GM23338 (cell line): ENCODE results near the gene SLC25A26. TPM values are rescaled to one million over a fixed set of nuclear protein-coding genes. Genes with fewer than 3 reads are reported as not detected.
A peak's percentile ranks its signal among the peaks of the same experiment; 100 is the strongest.

Source experiments
- ATAC-seq: fragments of 200-7000 bp; cut with Tn5 transposase; 3 replicates; pipeline ENCODE4 v1.9.1; 2020
- DNase-seq: peaks from one replicate; pipeline ENCODE4 v3.0.0-alpha.2; 2015; ENCODE audit warnings: low spot score
- H2AFZ ChIP-seq: fragments of 200-600 bp; sonication (generic); 2 replicates; pipeline ENCODE4 v1.8.0; 2016; ENCODE audit warnings: antibody characterized with exemption, mild to moderate bottlenecking, moderate library complexity
- H3F3A ChIP-seq: fragments of 200-600 bp; sonication (generic); replicated peaks from 2 replicates; pipeline ENCODE4 v1.8.0; 2017; ENCODE audit warnings: antibody characterized with exemption, mixed run types, low read depth
- H3K27ac ChIP-seq: fragments of 200-600 bp; sonication (generic); 2 replicates; pipeline ENCODE4 v1.6.1; 2016; ENCODE audit warnings: low read depth
- H3K27me3 ChIP-seq: fragments of 200-600 bp; sonication (generic); 2 replicates; pipeline ENCODE4 v1.8.0; 2016; ENCODE audit warnings: mild to moderate bottlenecking, mixed run types, moderate library complexity; ENCODE audit not compliant: insufficient read depth
- H3K36me3 ChIP-seq: fragments of 200-600 bp; sonication (generic); 2 replicates; pipeline ENCODE4 v1.8.0; 2016; ENCODE audit warnings: mild to moderate bottlenecking; ENCODE audit not compliant: insufficient read depth
- H3K4me1 ChIP-seq: fragments of 200-600 bp; sonication (generic); 2 replicates; pipeline ENCODE4 v1.8.0; 2016; ENCODE audit warnings: mild to moderate bottlenecking, moderate library complexity; ENCODE audit not compliant: insufficient read depth
- H3K4me2 ChIP-seq: fragments of 200-600 bp; sonication (generic); 2 replicates; pipeline ENCODE4 v1.7.1; 2017; ENCODE audit warnings: mixed run types
- H3K4me3 ChIP-seq: fragments of 200-600 bp; sonication (generic); 2 replicates; pipeline ENCODE4 v1.6.1; 2016; ENCODE audit warnings: mixed run types
- H3K79me2 ChIP-seq: fragments of 200-600 bp; sonication (generic); replicated peaks from 2 replicates; pipeline ENCODE4 v1.8.0; 2017; ENCODE audit warnings: mild to moderate bottlenecking; ENCODE audit not compliant: insufficient read depth
- H3K9me2 ChIP-seq: fragments of 200-600 bp; sonication (generic); 2 replicates; pipeline ENCODE4 v1.8.0; 2017; ENCODE audit not compliant: insufficient read depth
- H4K20me1 ChIP-seq: fragments of 200-600 bp; sonication (generic); replicated peaks from 2 replicates; pipeline ENCODE4 v1.8.0; 2017; ENCODE audit warnings: mild to moderate bottlenecking; ENCODE audit not compliant: insufficient read depth
- H3K27ac Mint-ChIP-seq: 2 replicates; pipeline ENCODE4 v1.8.0; 2020; ENCODE audit warnings: inconsistent platforms, mild to moderate bottlenecking, moderate library complexity, mixed read lengths
- H3K27me3 Mint-ChIP-seq: 3 replicates; pipeline ENCODE4 v1.8.0; 2022; ENCODE audit warnings: low read depth, mild to moderate bottlenecking, moderate library complexity, mixed read lengths, inconsistent platforms; ENCODE audit not compliant: insufficient read depth, poor library complexity
- H3K36me3 Mint-ChIP-seq: 3 replicates; pipeline ENCODE4 v1.8.0; 2021; ENCODE audit warnings: low read depth, mild to moderate bottlenecking, inconsistent platforms, moderate library complexity, mixed read lengths
- H3K4me1 Mint-ChIP-seq: 3 replicates; pipeline ENCODE4 v1.8.0; 2020; ENCODE audit warnings: mild to moderate bottlenecking, inconsistent platforms, mixed read lengths
- H3K4me3 Mint-ChIP-seq: 3 replicates; pipeline ENCODE4 v1.8.0; 2021; ENCODE audit warnings: moderate library complexity, mild to moderate bottlenecking, inconsistent platforms, mixed read lengths
- H3K9me3 Mint-ChIP-seq: 3 replicates; pipeline ENCODE4 v1.8.0; 2020; ENCODE audit warnings: moderate library complexity, mild to moderate bottlenecking, inconsistent platforms, mixed read lengths
- CREB1 ChIP-seq: fragments of 250-450 bp; sonication (Bioruptor Pico); IDR thresholded peaks from 2 replicates; pipeline ENCODE4 v1.5.0; 2020; ENCODE audit warnings: low read depth, mild to moderate bottlenecking, moderate library complexity
- EZH2 ChIP-seq: fragments of 200-600 bp; sonication (generic); IDR thresholded peaks from one replicate; pipeline ENCODE4 v1.8.0; 2017; ENCODE audit warnings: antibody characterized with exemption, mild to moderate bottlenecking, low read depth; ENCODE audit not compliant: unreplicated experiment
- EZH2phosphoT487 ChIP-seq: fragments of 200-600 bp; sonication (generic); IDR thresholded peaks from one replicate; pipeline ENCODE4 v1.8.1; 2018; ENCODE audit warnings: antibody characterized with exemption; ENCODE audit not compliant: unreplicated experiment
- JUNB ChIP-seq: IDR thresholded peaks from one replicate; pipeline ENCODE4 v1.6.1; 2016; ENCODE audit warnings: antibody characterized with exemption; ENCODE audit not compliant: unreplicated experiment
- NANOG ChIP-seq: IDR thresholded peaks from 2 replicates; pipeline ENCODE4 v1.6.1; 2016; ENCODE audit warnings: antibody characterized with exemption, borderline replicate concordance
- POLR2AphosphoS5 ChIP-seq: IDR thresholded peaks from 2 replicates; pipeline ENCODE4 v1.6.1; 2016; ENCODE audit warnings: antibody characterized with exemption, low read depth
- STAT1 ChIP-seq: IDR thresholded peaks from one replicate; pipeline ENCODE4 v1.6.1; 2016; ENCODE audit warnings: antibody characterized with exemption; ENCODE audit not compliant: unreplicated experiment
- ZNF114 ChIP-seq: fragments of 250-450 bp; sonication (Bioruptor Pico); IDR thresholded peaks from 2 replicates; pipeline ENCODE4 v1.5.0; 2020; ENCODE audit warnings: mild to moderate bottlenecking, moderate library complexity
- ZNF331 ChIP-seq: fragments of 250-450 bp; sonication (Bioruptor Pico); IDR thresholded peaks from 2 replicates; pipeline ENCODE4 v1.5.0; 2020; ENCODE audit warnings: low read depth, mild to moderate bottlenecking, moderate library complexity
- polyA plus RNA-seq: library from polyadenylated mRNA; unstranded; fragments of >200 nt; fragmentation: Nextera tagmentation; extraction: Ambion mirVana; gene quantifications from 2 replicates; pipeline ENCODE4 v1.2.1, GENCODE V29; 2016
- total RNA-seq: library from RNA; depleted of rRNA; stranded (reverse); fragments of >200 nt; shearing (Covaris generic); gene quantifications from 2 replicates; pipeline ENCODE4 v1.2.3, GENCODE V29; 2014
- TF ChIP-seq, protein P1 (sequence below): fragments of 250-450 bp; sonication (Bioruptor Pico); IDR thresholded peaks from 2 replicates; pipeline ENCODE4 v1.5.0; 2020; ENCODE audit warnings: mild to moderate bottlenecking, moderate library complexity
- TF ChIP-seq, protein P2 (sequence below): IDR thresholded peaks from one replicate; pipeline ENCODE4 v1.6.1; 2018; ENCODE audit warnings: antibody characterized with exemption; ENCODE audit not compliant: unreplicated experiment
- TF ChIP-seq, protein P3 (sequence below), 2 experiments: fragments of 200-600 bp in 1 of 2; sonication (generic) in 1 of 2; conservative IDR thresholded peaks; 2 replicates each; pipeline versions ENCODE4 v1.5.1 to v1.6.1; 2016 to 2017; ENCODE audit warnings: antibody characterized with exemption in 2 of 2, low read depth in 2 of 2, mild to moderate bottlenecking in 2 of 2, moderate library complexity in 1 of 2
- TF ChIP-seq, protein P4 (sequence below): IDR thresholded peaks from 2 replicates; pipeline ENCODE4 v1.6.1; 2016; ENCODE audit warnings: antibody characterized with exemption

Gene SLC25A26
- total and polyA plus RNA-seq, 2 experiments from 2014 or later = 24.8 to 40.2 TPM

DNA sequence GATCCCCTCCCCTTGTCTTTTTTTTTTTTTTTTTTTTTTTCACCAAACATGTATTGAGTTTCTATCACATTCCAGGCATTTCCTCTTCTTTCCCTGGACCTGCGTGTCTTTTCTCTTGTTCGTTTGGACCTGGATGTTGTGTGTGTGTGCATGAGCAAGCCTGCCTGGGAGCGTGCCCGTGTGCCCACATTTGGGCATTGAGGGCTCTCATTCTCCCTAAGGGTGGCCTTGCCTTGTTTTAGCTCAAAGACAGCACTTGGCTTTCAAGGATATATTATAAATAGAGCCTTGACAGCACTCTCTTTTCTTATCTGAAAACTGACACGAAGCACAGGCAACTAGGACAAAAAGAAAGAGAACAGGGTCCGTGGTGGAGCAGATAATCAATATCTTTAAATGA is 39.0 kb upstream of the SLC25A26 start:
- DNase-seq (no peak), ATAC-seq (no peak)
- Mint-ChIP-seq H3K9me3 (no peaks in the 10 kb centered on the region), H3K4me3 (no peak overlapping the region), H3K36me3 (no peaks in the 10 kb centered on the region), H3K27ac (no peak overlapping the region), H3K4me1 (no peaks in the 10 kb centered on the region), H3K27me3 (peaks cover 5% of the 10 kb centered on the region)
- H3K27ac ChIP-seq = no peak overlapping the region
- no peak overlapping the region for H3K4me2 ChIP-seq
- no peaks in the 10 kb centered on the region for H3K36me3 ChIP-seq
- TF ChIP-seq, protein P1, sequence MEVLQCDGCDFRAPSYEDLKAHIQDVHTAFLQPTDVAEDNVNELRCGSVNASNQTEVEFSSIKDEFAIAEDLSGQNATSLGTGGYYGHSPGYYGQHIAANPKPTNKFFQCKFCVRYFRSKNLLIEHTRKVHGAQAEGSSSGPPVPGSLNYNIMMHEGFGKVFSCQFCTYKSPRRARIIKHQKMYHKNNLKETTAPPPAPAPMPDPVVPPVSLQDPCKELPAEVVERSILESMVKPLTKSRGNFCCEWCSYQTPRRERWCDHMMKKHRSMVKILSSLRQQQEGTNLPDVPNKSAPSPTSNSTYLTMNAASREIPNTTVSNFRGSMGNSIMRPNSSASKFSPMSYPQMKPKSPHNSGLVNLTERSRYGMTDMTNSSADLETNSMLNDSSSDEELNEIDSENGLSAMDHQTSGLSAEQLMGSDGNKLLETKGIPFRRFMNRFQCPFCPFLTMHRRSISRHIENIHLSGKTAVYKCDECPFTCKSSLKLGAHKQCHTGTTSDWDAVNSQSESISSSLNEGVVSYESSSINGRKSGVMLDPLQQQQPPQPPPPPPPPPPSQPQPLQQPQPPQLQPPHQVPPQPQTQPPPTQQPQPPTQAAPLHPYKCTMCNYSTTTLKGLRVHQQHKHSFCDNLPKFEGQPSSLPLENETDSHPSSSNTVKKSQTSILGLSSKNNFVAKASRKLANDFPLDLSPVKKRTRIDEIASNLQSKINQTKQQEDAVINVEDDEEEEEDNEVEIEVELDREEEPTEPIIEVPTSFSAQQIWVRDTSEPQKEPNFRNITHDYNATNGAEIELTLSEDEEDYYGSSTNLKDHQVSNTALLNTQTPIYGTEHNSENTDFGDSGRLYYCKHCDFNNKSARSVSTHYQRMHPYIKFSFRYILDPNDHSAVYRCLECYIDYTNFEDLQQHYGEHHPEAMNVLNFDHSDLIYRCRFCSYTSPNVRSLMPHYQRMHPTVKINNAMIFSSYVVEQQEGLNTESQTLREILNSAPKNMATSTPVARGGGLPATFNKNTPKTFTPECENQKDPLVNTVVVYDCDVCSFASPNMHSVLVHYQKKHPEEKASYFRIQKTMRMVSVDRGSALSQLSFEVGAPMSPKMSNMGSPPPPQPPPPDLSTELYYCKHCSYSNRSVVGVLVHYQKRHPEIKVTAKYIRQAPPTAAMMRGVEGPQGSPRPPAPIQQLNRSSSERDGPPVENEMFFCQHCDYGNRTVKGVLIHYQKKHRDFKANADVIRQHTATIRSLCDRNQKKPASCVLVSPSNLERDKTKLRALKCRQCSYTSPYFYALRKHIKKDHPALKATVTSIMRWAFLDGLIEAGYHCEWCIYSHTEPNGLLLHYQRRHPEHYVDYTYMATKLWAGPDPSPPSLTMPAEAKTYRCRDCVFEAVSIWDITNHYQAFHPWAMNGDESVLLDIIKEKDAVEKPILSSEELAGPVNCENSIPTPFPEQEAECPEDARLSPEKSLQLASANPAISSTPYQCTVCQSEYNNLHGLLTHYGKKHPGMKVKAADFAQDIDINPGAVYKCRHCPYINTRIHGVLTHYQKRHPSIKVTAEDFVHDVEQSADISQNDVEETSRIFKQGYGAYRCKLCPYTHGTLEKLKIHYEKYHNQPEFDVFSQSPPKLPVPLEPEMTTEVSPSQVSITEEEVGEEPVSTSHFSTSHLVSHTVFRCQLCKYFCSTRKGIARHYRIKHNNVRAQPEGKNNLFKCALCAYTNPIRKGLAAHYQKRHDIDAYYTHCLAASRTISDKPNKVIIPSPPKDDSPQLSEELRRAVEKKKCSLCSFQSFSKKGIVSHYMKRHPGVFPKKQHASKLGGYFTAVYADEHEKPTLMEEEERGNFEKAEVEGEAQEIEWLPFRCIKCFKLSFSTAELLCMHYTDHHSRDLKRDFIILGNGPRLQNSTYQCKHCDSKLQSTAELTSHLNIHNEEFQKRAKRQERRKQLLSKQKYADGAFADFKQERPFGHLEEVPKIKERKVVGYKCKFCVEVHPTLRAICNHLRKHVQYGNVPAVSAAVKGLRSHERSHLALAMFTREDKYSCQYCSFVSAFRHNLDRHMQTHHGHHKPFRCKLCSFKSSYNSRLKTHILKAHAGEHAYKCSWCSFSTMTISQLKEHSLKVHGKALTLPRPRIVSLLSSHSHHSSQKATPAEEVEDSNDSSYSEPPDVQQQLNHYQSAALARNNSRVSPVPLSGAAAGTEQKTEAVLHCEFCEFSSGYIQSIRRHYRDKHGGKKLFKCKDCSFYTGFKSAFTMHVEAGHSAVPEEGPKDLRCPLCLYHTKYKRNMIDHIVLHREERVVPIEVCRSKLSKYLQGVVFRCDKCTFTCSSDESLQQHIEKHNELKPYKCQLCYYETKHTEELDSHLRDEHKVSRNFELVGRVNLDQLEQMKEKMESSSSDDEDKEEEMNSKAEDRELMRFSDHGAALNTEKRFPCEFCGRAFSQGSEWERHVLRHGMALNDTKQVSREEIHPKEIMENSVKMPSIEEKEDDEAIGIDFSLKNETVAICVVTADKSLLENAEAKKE (CRISPR knock-in tag) = no peak
- no peak for TF ChIP-seq EZH2
- TF ChIP-seq, protein P2, sequence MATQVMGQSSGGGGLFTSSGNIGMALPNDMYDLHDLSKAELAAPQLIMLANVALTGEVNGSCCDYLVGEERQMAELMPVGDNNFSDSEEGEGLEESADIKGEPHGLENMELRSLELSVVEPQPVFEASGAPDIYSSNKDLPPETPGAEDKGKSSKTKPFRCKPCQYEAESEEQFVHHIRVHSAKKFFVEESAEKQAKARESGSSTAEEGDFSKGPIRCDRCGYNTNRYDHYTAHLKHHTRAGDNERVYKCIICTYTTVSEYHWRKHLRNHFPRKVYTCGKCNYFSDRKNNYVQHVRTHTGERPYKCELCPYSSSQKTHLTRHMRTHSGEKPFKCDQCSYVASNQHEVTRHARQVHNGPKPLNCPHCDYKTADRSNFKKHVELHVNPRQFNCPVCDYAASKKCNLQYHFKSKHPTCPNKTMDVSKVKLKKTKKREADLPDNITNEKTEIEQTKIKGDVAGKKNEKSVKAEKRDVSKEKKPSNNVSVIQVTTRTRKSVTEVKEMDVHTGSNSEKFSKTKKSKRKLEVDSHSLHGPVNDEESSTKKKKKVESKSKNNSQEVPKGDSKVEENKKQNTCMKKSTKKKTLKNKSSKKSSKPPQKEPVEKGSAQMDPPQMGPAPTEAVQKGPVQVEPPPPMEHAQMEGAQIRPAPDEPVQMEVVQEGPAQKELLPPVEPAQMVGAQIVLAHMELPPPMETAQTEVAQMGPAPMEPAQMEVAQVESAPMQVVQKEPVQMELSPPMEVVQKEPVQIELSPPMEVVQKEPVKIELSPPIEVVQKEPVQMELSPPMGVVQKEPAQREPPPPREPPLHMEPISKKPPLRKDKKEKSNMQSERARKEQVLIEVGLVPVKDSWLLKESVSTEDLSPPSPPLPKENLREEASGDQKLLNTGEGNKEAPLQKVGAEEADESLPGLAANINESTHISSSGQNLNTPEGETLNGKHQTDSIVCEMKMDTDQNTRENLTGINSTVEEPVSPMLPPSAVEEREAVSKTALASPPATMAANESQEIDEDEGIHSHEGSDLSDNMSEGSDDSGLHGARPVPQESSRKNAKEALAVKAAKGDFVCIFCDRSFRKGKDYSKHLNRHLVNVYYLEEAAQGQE = no peak
- no peak for TF ChIP-seq ZNF114 (CRISPR knock-in tag)
- TF ChIP-seq ZNF331 (CRISPR knock-in tag) = no peak
- TF ChIP-seq POLR2AphosphoS5 = no peak
- no peak for TF ChIP-seq EZH2phosphoT487
- no peak for TF ChIP-seq CREB1 (CRISPR knock-in tag)
- TF ChIP-seq, protein P3, sequence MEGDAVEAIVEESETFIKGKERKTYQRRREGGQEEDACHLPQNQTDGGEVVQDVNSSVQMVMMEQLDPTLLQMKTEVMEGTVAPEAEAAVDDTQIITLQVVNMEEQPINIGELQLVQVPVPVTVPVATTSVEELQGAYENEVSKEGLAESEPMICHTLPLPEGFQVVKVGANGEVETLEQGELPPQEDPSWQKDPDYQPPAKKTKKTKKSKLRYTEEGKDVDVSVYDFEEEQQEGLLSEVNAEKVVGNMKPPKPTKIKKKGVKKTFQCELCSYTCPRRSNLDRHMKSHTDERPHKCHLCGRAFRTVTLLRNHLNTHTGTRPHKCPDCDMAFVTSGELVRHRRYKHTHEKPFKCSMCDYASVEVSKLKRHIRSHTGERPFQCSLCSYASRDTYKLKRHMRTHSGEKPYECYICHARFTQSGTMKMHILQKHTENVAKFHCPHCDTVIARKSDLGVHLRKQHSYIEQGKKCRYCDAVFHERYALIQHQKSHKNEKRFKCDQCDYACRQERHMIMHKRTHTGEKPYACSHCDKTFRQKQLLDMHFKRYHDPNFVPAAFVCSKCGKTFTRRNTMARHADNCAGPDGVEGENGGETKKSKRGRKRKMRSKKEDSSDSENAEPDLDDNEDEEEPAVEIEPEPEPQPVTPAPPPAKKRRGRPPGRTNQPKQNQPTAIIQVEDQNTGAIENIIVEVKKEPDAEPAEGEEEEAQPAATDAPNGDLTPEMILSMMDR (conservative IDR thresholded peaks at IDR 0.05; ENCODE audit: low read depth in 2 of 2) = no peak
- TF ChIP-seq, protein P4, sequence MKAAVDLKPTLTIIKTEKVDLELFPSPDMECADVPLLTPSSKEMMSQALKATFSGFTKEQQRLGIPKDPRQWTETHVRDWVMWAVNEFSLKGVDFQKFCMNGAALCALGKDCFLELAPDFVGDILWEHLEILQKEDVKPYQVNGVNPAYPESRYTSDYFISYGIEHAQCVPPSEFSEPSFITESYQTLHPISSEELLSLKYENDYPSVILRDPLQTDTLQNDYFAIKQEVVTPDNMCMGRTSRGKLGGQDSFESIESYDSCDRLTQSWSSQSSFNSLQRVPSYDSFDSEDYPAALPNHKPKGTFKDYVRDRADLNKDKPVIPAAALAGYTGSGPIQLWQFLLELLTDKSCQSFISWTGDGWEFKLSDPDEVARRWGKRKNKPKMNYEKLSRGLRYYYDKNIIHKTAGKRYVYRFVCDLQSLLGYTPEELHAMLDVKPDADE = no peak
- no peak for TF ChIP-seq NANOG
- TF ChIP-seq STAT1 = no peak
- no peak for TF ChIP-seq JUNB
- H3K9me2 ChIP-seq = 0 out of 2 replicates have a peak, but pooled peaks cover 12% of the 10 kb centered on the region
- H3K4me1 ChIP-seq = no peaks in the 10 kb centered on the region
- no peak overlapping the region for H3K4me3 ChIP-seq
- H2AFZ ChIP-seq = 0 out of 2 replicates have a peak overlapping the region, but pooled peaks have one; percentile 11
- H3K79me2 ChIP-seq = no peaks in the 10 kb centered on the region
- no peaks in the 10 kb centered on the region for H4K20me1 ChIP-seq
- no peaks in the 10 kb centered on the region for H3F3A ChIP-seq
- H3K27me3 ChIP-seq = no peaks in the 10 kb centered on the region
